Measurements from ENCODE around the gene MMP21.

Gene MMP21

DNA sequence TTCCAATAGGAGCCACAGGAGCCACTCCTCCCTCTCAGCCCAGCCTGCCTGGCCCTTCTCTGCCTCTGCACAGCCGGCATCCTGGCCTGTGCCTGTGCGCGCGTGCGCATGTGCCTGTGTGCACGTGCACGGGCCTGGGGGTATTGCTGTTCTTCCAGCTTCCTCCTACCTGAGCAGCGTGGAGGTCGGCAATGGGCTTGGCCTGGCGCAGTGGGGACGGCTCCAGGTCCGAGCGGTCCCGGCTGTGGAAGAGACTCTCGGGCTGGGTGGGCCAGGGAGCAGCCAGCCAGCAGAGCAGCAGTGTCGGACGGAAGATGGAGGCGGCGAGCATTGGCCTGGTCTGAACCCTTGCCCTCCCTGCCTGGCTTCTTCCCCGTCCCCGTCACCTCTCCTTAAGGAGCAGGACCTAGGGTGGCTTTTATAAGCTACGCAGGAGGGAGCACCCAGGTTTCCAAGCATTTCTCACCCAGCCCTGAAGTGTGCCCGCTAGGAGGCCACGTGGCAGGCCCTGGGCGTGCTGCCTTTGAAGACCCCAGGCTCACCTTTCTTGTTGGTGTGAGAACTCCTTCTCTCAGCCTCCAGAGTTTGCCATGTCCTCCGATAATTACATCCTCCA lies at the start of gene MMP21:
TSS of gene MMP21 (minus strand) at position 331 of the 616 bp plus-strand sequence. CDS start at position 331, 0 bp downstream.
- Histone ChIP-seq H3K9me3 (no peaks in the 10 kb centered on the region), H3K36me3 (no peaks in the 10 kb centered on the region), H3K27ac (no peak within 1 kb of the TSS), H3K4me3 (ENCODE audit: low read depth in 1 of 2, low read length in 1 of 2) (no peak within 1 kb of the TSS), H3K27me3 (peaks cover 25% of the 10 kb centered on the region), H3K4me1 (ENCODE audit: control insufficient read depth in 1 of 2, insufficient read depth in 1 of 2, low read depth in 1 of 2, low read length in 1 of 2) (no peaks in the 10 kb centered on the region)
- no peak for TF ChIP-seq CTCF (IDR thresholded peaks at IDR 0.05)

- H3K4me1 ChIP-seq (ENCODE audit: control insufficient read depth in 1 of 2, insufficient read depth in 1 of 2, low read depth in 1 of 2, low read length in 1 of 2) = peaks cover 23 to 24% of the 10 kb centered on the region in 2 experiments
- H3K27ac ChIP-seq = no peak overlapping the region
- H3K4me3 ChIP-seq (ENCODE audit: low read depth in 1 of 2, low read length in 1 of 2) = no peak overlapping the region
- no peaks in the 10 kb centered on the region for H3K27me3 ChIP-seq
- peaks cover 18% of the 10 kb centered on the region for H3K36me3 ChIP-seq
- H3K9me3 ChIP-seq = no peaks in the 10 kb centered on the region
- no peak for TF ChIP-seq CTCF (IDR thresholded peaks at IDR 0.05)
Measured at GRCh38 chr10:125824736-125825135, 49.1 kb upstream of the MMP21 start.

DNA sequence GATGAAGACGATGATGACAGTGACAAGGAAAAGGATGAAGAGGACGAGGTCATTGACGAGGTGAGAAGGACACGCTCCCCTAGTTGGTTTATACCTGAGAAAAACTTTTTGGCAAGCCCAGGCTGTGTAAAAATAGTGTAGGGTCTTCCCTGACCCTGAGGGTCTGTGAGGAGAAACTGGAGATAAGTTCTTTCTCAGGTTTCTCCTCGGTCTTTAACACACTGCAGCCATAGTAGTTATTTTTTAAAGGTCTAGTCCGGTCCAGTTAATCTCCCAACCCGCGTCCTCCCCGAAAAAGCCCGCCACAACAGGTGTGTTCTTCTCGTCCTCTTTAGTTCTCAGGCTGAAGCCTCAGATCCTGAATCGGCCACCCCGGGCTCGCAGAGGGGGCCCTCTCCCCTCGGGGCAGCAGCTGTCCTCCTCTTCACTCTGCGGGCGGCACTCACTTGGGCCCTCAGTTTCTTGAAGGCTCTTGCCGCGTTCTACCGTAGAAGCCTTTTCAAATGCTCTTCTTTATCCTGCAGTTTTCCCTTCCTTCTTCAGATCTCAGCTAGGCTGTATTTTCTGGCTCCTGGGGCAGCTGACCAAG lies 48.1 kb upstream of the MMP21 start:
- peaks cover 8% of the 10 kb centered on the region for H3K36me3 ChIP-seq
- peak overlapping the region; percentile 94 to 100 for H3K4me3 ChIP-seq (ENCODE audit: low read depth in 1 of 2, low read length in 1 of 2)
- no peaks in the 10 kb centered on the region for H3K27me3 ChIP-seq
- TF ChIP-seq CTCF (IDR thresholded peaks at IDR 0.05) = no peak
- H3K9me3 ChIP-seq = no peaks in the 10 kb centered on the region
- peaks cover 23 to 24% of the 10 kb centered on the region in 2 experiments for H3K4me1 ChIP-seq (ENCODE audit: control insufficient read depth in 1 of 2, insufficient read depth in 1 of 2, low read depth in 1 of 2, low read length in 1 of 2)
- H3K27ac ChIP-seq = peak overlapping the region; percentile 90

DNA sequence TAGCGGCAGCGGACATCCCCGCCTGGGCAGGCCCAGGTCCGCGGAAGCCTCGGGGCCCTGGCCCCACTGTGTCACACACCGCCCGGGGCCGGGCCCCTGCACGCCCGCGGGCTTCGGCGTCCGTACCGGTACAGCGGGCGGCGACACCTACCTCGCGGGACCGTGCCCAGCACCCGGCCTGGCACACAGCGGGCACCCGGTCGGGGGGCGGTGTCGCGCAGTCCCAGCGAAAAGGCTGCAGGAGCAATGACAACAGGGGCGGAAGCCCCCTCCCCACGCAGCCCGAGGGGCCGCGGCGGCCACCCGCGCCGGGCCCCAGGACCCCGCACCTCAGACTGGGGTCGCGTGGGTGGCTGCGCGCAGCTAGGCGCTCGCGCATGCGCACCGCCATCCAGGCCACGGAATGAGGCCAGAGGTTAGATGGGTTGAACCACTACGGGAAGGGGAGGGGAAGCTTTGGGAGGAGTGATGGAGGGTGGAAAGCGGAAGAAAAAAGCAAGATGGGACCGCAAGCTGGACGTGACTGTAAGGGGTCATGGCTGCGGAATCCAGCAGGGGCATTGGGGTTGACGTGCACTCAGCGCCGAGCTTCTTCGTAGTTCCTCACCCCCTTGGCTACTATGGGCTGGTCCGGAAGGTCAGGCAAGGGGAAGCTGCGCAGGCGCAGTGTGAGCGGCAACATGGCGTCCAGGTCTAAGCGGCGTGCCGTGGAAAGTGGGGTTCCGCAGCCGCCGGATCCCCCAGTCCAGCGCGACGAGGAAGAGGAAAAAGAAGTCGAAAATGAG lies 47.4 kb upstream of the MMP21 start, which contains the start of the genes BCCIP and UROS:
TSS of gene BCCIP (plus strand) at position 669 of the 785 bp plus-strand sequence. CDS start at position 681, 12 bp downstream.
TSS of gene UROS (minus strand) at position 381 of the 785 bp plus-strand sequence. CDS start 6,759 bp downstream, outside the sequence.
- no peaks in the 10 kb centered on the region for H3K27me3 ChIP-seq
- H3K27ac ChIP-seq = peak within 1 kb of the TSS; percentile 90
- peak; percentile 11 for TF ChIP-seq CTCF (IDR thresholded peaks at IDR 0.05)
- H3K9me3 ChIP-seq = no peaks in the 10 kb centered on the region
- H3K36me3 ChIP-seq = peaks cover 2% of the 10 kb centered on the region
- H3K4me1 ChIP-seq (ENCODE audit: control insufficient read depth in 1 of 2, insufficient read depth in 1 of 2, low read depth in 1 of 2, low read length in 1 of 2) = peaks cover 23 to 24% of the 10 kb centered on the region in 2 experiments
- peak within 1 kb of the TSS; percentile 94 to 100 for H3K4me3 ChIP-seq (ENCODE audit: low read depth in 1 of 2, low read length in 1 of 2)

GRCh38 chr10:125820701-125821100 lies 45.1 kb upstream of the MMP21 start:
- Histone ChIP-seq H3K4me3 (ENCODE audit: low read depth in 1 of 2, low read length in 1 of 2) (no peak overlapping the region), H3K4me1 (ENCODE audit: control insufficient read depth in 1 of 2, insufficient read depth in 1 of 2, low read depth in 1 of 2, low read length in 1 of 2) (peaks cover 18 to 19% of the 10 kb centered on the region in 2 experiments), H3K9me3 (no peaks in the 10 kb centered on the region), H3K36me3 (no peaks in the 10 kb centered on the region), H3K27ac (no peak overlapping the region), H3K27me3 (no peaks in the 10 kb centered on the region)
- TF ChIP-seq CTCF (IDR thresholded peaks at IDR 0.05) = no peak
